Left lobe of liver (tissue), 2 donors: Measurements from ENCODE around the gene HIPK2. TPM values are rescaled to one million over a fixed set of nuclear protein-coding genes. Genes with fewer than 3 reads are reported as not detected.
"Not testable (repeated sequence)": the region's sequence is repeated elsewhere in the genome, so short reads cannot be mapped to it uniquely, and the experiment has no call there.

Experiments used
- ATAC-seq: fragments of 200-7000 bp; cut with Tn5 transposase; one replicate; pipeline ENCODE4 v1.9.1; 2020; ENCODE audit warnings: mild to moderate bottlenecking, moderate library complexity
- DNase-seq: peaks from one replicate; pipeline ENCODE4 v3.0.0-alpha.2; 2020; ENCODE audit warnings: low spot score
- total RNA-seq: library from RNA; stranded (reverse); gene quantifications from one replicate; pipeline ENCODE4 v1.2.1, GENCODE V29; 2021
- donor health status: DM: no; HTN: no; CAD: no; lungs with moderate emphysema.
- donor health status: DM: no; HTN: yes; CAD: no.

Gene HIPK2
- total RNA-seq, 1 donor from 2014 or later = 63.7 TPM

DNA sequence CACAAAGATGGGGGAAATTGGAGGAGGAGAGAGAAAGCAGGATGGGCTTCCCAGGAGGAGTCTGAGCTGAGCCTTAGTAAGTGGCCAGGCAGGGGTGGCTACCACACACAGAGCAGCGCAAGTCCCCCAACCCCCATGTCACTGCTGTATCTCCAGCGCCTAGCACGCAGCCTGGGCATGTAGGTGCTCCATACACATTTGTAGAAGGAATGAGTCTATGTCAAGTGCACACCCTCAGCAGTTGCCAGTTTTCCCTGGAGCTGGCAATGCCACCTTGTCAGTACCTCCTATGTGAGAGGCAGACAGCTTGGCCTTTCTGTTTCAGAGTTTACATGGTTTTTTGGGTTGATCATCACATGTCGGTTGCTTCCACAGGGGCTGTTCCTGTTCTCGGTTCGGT is 138.2 kb downstream of the HIPK2 start:
- no peak for DNase-seq
- ATAC-seq = no peak

DNA sequence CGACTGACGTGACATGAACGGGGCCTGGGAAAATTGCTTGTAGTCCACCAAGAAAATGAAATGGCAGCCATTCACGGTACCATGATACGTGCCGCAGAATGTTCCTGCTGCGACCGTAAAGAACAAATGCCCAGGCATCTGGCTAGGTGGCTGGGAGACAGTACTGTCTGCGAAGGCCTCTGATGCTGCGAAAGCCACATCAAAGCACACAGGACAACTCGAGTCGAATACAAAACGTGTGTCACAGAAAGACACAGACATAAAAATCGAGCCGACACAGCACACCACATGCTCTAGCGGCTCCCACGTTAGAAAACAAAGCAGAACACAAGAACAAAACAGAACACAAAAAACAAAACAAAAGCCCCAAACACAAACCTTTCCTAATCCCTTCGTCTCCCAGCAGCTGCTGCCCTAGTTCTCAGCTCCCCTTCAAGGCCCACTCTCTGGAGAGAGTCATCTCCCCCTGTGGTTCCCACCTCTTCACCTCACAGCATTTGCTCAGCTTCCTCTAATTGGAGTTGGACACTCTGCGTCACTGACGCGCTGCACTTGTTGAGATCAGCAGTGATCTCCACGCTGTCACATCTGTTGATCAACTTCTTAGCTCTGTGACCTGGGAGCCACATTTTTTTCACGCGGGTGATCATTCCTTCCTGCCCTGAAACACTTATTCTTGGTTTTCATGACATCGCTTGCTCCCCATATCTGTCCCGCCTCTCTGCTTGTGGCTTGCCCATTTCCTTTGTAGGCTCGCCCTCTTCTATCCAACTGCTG is 142.1 kb downstream of the HIPK2 start:
- DNase-seq = no peak
- ATAC-seq = no peak

DNA sequence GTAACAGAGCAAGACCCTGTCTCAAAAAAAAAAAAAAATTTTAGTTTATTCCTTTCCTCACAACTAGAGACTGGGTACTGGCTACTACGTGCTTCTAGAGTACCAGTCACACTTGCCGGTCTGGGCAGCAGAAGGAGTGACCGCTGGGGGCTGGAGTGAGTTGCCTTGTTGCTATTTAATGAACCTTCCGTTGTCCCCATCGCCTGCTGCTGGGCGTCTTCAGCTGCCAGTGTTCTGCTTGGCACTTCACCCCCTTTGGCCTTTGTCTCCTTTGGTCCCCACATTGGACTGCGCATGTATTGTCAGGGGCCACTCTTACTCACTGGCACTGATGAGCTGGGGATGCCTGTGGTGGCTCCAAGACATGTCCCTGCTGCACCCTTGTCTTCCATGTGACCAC is 143.7 kb downstream of the HIPK2 start:
- ATAC-seq (no peak), DNase-seq (no peak)

DNA sequence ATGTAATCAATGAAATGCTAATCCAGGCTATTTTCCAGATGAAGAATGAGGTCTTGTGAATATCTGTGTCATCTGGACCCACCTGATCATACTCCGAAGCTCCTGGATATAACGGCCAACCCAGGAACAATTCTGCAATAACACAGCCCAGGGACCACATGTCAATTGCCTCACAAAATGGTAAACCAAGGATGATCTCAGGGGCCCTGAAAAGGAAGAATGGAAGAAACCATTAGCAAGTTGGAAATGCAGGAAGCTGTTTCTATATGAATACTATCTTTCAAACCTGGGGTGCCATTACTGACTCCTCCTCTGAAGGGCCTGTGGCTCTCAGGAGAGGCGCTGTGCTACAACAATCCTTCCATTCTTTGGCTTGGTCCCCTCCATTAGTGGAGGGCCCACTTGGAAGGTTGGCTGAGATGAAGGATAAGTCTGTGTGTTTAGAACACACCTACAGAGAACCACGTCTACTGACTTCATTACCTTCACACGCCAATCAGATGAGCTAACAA is 146.2 kb downstream of the HIPK2 start:
- no peak for DNase-seq
- no peak for ATAC-seq

DNA sequence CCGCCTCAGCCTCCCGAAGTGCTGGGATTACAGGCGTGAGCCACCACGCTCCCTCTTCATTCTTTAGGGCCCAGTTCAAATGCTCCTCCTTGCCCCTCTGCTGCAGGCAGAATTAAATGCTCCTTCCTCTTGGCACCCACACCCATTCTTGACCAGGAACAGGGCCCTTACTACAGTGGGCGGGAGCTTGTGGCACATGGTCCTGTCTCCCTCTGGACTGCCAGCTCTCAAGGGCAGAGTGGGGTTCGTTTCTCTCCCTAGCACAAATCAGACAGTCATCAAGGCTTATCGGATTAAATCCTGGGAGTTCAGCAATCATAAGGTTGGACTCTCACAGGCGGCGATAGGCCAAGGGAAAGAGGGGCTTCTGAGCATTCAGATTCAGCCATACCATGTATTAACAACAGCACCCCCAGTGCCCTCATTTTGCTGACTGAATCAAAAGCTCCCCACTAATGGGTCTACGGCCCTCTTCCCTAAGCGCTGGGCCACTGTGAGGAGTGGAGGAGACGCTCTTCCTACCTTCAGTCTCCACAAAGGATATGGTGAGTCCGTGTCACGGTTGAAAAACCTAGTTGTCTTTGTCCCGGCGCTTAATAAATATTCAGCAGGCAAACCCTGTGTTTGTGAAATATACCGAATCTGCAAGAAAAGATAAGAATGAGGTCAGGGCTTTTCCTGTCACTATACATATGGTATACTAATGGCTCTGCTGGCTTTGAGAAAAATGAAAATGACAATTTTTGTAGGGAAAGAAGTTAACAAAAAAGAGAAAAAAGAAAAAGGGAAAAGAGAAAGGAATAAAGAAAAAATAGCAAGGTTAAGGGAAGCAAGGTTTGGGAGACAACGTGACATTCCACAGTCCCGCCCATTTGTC is 146.9 kb downstream of the HIPK2 start:
- DNase-seq (peak; percentile 23), ATAC-seq (no peak)

DNA sequence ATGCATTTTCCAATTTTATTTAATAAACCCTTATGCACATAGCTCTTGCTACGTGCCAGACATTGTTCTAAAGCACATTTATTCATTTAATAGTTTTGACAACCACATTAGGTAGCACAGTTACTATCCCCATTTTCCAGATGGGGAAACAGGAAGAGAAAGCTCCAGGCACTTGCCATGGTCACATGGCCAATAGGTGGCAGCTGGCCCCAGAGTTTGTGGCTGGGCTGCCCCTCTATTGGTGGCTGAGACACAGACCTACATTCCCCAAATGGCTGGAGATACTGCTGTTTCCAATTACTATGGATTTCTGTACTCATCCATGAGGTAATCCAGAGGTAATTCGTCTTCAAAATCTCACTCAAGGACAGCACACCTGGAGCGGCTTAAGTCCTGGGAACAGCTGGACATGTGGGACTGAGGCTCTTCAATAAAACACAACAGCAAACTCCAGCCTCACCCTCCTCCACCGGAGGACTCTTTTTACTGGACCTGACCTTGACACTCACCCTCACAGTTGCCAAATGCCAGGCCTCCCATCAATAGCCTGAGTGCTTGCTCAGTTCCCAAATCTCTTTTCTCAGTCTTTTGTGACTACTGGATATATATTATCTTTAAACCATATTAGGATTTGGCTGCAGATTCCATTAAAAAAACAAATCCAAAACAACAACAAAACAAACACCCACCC is 148.3 kb downstream of the HIPK2 start:
- ATAC-seq (peak; percentile 69), DNase-seq (peak; percentile 41)

DNA sequence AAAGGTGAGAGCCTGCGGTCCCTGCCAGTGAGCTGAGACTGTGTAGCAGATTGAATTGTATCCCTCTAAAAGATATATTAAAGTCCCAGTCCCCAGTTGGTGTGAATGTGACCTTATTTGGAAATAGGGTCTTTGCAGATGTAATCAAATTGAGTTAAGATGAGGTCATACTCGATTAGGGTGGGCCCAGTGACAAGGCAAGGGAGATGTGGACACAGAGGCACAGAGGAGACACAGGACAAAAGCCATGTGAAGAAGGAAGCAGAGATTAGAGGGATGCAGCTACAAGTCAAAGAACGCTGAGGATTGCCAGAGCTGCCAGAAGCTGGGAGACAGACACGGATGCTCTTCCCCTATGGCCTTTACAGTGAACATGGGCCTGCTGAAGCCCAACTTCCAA is 150.0 kb downstream of the HIPK2 start:
- no peak for ATAC-seq
- peak; percentile 30 for DNase-seq

DNA sequence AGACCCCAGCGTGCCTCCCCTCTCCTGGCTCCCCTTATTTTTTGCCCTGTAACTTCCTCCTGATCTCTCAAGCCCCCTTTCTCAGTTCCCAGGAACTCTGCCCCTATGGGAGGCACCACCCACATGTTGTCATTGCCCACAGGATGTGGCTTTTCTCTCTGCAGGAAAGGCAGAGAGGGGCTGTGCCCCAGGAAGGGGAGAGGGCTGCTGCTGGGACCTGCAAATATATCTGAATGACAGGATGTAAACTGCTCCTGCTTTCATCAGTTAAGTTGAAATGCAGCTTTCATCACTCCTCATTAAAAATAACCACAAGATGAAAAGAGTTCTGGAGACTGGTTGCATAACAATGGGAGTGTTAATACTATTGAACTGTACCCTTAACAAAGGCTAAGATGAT is 151.0 kb downstream of the HIPK2 start:
- no peak for DNase-seq
- ATAC-seq = no peak

DNA sequence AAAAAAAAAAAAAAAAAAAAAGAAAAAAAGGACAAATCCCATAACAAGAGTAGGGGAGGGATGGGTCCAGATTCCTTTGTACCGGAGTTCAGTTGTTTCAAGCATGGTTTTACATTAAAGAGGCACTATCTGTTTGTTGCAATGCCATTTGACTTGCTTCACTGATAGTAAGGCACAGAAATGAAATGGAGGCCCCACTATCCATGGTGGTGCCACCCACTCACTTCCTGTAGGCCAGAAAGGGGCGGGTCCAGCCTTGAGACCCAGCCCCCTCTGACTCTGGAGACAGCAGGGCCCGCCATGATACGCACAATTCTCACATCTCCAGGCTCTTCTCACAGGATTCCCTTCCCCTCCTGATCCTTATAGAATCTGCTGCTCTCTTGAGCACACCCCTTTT is 154.3 kb downstream of the HIPK2 start:
- ATAC-seq (no peak), DNase-seq (peak; percentile 28)

DNA sequence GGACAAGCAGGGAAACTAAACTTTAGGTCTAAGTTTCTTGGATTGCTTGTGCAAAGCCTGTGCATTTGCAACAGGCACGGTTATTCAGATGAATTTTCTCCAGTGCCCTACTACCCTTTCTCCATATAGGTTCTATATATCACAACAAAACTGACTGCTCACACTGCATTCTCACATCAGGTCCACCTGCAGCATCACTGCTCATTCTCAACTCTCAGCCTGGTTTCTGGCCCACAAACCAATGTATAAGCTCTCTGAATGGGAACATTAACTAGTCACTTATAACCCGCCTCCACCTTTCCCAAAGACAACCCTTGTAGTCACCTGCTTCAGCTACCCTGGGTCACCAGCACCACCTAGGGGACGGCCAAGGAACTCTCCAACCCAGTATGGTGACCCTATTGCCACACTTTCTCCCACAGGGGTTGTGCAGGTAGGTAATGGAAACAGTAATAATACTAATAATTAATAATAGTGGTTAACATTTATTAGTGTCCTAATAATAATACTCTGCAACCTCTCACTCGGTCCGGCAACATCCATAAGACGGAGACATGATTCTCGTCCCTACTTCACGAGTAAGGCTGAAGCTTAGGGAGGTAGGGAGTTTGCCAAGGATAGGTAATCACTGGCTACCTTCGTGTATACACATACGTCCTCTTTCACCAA is 157.0 kb downstream of the HIPK2 start:
- peak; percentile 45 for DNase-seq
- peak; percentile 73 for ATAC-seq

DNA sequence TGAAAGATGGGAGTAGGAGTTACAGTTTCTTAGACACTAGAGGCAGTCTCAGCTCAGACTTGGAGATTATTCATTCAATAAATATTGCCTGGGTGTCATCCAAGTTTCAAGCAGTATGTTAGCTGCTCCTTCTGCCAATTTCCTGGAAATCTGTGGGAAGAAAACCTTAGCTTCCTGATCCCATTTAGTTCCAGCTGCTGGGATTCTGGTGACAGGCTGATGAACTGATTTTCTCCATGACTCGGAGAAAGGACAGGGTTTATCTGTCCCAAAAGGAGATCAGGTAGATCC is 158.5 kb downstream of the HIPK2 start:
- DNase-seq (peak; percentile 8), ATAC-seq (no peak)

DNA sequence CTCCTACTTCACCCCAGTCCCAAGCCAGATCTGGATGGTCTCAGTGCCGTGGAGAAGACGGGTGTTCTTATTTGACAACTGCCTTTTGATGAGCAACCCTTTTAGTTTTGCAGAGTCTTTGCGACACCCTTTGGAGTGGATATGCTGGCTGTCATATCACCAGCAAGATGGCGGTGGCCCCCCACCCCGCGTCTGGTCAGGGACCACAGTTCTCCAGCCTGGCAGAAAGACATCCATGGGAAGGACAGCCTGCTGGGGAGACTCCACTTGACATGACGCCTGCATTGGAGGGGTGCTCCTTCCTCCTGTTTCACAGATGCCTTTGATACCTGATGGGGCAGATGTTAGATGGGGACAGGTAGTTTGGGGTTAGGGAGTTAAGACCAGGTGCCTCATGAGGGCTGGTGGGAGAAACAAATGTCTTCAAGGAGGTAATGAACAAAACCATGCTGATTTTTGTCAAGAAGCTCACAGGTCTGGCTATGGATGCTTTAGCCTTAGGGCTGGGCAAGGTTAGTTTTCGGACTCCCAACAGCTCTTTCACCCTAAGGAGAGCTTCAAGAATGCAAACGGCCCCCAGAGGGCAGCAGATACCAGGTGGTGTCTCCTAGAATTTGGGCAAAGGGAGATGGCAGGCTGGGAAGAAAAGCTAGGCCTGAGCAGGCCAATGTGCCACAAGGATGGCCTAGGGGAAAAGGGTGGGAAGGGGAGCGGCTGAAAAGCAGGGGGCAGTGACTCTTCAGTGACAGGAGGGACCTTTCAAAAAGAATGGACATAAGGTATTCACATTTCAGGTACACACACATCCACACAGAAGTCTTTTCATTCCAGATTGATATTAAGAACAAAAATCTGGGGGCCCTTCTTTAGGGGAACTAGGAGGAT is 159.1 kb downstream of the HIPK2 start:
- ATAC-seq (peak; percentile 77), DNase-seq (peak; percentile 62)

DNA sequence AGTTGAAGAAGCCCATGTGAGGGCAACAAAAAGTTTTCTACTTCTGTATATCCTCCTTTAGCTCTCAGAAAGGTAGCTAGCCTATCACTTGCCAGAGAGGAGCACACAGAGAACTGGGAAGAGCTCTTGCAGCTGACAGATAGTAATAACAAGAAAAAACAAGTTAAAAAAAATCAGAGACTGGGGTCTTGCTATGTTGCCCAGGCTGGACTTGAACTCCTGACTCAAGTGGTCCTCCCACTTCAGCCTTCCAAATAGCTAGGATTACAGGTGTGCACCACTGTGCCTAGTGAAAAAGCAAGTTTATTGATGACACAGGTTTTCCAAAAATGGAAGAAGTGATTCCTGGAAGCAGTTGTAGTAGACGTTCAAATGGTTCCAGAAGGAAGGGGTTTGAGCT is 160.7 kb downstream of the HIPK2 start:
- no peak for ATAC-seq

DNA sequence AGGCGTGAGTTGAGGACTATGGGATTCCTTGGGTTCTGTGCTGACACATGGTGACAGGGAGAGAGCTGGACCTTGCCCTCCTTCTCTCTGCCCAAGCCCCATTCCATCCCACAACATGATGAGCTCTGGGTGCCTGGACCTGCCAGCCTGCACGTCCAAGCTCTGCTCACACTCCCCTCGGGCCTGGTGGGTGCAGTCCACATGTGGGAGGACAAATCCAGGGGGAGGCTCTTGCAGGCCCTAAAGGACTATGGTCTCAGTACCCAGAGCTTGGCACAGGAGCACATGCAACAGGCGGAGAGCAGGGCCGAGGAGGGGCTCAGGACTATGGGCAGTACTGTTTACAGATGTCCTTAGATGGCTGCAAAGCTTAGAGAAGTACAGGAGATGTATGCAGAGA is 162.9 kb downstream of the HIPK2 start:
- no peak for DNase-seq
- ATAC-seq = peak; percentile 30

More for the DNA sequence above, 160.7 kb downstream of the HIPK2 start:
- no peak for DNase-seq

DNA sequence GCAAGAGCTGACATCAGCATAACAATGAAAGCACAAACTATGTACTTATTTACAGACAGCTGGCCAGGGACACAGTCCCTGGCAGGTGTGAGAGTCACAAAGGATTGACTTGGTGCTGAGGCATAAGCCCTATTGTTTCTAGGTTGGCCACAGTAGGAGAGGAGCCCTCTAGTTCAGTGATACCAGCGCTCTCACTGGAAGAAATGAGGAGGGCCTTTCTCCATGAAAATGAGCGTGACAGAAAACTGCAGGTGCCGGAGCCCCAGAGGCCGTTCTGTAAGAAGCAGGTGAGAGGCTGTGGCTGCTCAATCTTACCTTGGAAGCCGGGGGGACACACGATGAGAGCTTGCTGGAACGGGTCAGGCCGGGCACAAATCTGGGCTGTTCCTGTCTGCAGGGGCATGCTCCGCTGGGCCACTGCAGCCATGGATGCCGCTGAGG is 163.8 kb downstream of the HIPK2 start:
- DNase-seq = no peak
- ATAC-seq = no peak

DNA sequence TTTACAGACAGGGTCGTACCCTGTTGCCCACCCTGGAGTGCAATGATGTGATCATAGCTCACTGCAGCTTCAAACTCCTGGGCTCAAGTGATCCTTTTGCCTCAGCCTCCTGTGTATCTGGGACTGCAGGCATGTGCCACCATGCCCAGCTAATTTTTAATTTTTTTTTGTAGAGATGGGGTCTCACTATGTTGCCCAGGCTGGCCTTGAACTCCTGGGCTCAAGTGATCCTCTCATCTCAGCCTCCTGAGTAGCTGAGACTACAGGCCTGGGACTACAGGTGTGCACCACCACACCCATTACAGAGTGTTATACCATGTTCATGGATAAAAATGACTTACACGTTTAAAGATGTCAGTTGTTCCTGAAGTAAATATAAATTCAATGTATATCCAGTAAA is 166.2 kb downstream of the HIPK2 start:
- DNase-seq, ATAC-seq: not testable (repeated sequence)

DNA sequence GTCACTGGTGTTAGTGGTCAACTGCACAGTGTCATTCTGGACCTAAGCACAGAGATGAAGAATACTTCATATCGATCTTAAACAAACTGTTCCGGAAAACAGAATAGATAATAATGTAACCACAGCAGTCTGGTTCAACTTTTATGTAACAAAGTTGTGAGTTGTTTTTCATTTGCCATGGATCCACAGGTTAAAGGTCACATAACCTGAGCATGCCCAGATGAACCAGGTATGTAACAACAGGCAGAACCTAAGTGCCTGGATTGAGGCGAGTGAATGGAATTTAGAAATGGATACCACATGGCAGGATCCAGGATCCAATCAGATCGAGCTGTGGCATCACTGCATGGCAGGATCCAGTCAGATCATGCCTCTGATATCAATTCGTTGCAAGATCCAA is 167.2 kb downstream of the HIPK2 start:
- peak; percentile 56 for ATAC-seq

DNA sequence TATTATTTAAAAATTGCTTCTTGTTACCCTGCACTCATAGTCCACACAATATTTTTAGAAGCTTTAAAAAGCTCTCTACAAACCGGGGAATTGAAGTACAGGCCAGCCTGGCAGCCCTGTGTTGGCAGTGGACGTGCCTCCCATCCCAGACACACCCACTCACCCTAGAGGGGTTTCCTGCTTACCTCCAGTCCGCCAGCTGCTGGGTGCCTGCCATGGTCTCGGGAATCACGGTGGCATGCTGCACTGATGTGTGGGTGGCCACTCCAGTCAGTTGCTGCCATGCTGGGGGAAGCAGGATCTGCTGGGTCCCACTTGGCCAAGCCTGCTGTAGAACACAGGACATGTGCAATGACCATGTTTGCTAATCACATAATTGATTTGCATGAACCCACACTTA is 173.9 kb downstream of the HIPK2 start:
- ATAC-seq (no peak), DNase-seq (peak; percentile 42)

More for the DNA sequence above, 167.2 kb downstream of the HIPK2 start:
- peak; percentile 19 for DNase-seq

DNA sequence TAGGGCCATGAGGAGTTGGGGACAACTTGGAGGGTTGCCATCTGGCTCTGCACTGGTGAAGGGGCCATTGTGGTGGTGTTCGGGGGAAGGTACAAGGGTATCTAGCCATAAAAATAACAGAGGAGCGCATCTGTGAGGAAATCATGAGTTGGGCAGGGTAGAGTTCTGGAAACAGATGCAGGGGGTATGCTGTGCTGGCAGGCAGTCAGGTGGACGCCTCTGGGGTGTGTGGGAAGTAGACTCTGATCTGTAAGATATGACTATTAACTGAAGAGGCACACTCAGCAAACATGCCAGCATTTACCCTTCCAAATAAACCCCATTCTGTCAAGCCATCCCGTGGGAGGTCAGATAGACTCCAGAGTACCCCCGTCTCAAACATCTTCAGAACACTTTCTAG is 174.5 kb downstream of the HIPK2 start:
- ATAC-seq = no peak

More for the DNA sequence above, 174.5 kb downstream of the HIPK2 start:
- DNase-seq = peak; percentile 40
